Measurements from ENCODE around the gene ATP2C2.

The ATP2C2 gene

DNA sequence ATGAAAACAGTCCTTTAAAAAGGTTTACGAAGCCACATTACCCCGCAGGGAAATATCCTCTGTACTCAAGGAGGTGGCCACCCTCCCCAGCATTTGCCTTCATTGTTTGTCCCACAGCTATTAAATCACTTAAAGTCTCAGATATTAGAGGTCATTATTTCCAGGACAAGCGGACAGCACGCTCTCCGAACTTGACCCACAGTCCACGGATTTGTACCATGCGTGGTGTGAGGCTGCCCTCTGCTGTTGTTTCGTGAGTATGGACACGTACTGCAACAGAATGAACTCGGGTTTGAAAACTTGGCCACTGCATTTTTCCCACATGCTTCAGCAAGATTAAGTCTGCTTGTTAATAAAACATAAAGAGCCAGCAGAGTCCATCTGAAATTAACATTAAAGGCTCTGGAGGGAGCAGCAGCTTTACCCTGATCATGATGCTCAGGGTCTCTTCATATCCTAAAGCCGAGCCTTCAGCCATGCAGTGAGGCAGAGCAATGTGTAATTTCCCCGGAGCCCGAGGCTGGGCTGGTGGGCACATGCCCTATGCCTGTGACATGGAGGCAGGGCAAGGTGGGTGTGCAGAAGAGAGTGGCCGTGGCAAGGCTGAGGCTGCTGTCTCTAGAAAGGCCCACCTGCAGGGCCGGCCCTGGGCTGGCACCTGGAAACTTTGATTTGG is 116.4 kb downstream of the ATP2C2 start (continued):
- TF ChIP-seq, protein P1, sequence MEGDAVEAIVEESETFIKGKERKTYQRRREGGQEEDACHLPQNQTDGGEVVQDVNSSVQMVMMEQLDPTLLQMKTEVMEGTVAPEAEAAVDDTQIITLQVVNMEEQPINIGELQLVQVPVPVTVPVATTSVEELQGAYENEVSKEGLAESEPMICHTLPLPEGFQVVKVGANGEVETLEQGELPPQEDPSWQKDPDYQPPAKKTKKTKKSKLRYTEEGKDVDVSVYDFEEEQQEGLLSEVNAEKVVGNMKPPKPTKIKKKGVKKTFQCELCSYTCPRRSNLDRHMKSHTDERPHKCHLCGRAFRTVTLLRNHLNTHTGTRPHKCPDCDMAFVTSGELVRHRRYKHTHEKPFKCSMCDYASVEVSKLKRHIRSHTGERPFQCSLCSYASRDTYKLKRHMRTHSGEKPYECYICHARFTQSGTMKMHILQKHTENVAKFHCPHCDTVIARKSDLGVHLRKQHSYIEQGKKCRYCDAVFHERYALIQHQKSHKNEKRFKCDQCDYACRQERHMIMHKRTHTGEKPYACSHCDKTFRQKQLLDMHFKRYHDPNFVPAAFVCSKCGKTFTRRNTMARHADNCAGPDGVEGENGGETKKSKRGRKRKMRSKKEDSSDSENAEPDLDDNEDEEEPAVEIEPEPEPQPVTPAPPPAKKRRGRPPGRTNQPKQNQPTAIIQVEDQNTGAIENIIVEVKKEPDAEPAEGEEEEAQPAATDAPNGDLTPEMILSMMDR (tag by site-specific recombination; IDR thresholded peaks at IDR 0.05) = peak; percentile 79
- TF ChIP-seq ZNF660 (tag by site-specific recombination; IDR thresholded peaks at IDR 0.05) = 0 out of 2 replicates have a peak, but pooled peaks have one; percentile 40

DNA sequence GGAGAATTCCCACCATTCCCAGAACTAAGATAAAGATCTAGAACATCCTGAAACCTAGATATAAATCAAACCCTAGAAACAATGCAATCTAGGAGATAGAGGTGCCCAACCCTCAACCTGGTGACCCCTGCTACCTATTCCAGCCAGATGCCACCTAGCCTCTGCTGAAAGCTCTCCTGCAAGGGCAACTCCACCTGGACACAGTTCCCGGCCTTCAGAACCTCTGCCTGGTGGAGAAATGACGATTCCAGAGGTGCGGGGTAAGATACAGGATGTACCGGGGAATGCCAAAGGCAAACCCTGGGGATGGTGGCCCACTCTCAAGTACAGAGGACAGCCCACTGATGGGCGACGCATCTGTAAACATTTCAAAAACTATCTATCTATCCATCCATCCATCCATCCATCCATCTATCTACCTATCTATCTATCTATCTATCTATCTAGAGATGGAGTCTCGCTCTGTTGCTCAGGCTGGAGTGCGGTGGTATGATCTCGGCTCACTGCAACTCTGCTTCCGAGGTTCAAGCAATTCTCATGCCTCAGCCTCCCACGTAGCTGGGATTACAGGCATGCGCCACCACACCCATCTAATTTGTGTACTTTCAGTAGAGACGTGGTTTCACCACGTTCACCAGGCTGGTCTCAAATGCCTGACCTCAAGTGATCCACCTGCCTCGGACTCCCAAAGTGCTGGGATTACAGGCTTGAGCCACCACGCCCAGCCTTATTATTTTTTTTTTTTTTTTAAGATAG is 117.1 kb downstream of the ATP2C2 start:
- Histone ChIP-seq H3K27ac (ENCODE audit: extremely low read depth, low read depth, low read length) (no peak overlapping the region), H3K9me3 (ENCODE audit: control insufficient read depth, insufficient read depth, low read depth, low read length) (no peaks in the 10 kb centered on the region), H3K36me3 (ENCODE audit: control insufficient read depth in 2 of 2, insufficient read depth in 1 of 2, low read length in 2 of 2) (peaks cover 0 to 74% of the 10 kb centered on the region in 2 experiments; a peak in 1 of 3 replicates), H3K4me3 (ENCODE audit: low read depth, low read length) (no peak overlapping the region), H3K4me1 (ENCODE audit: control insufficient read depth, insufficient read depth, low read length) (no peaks in the 10 kb centered on the region)
- ChIA-PET CTCF (interaction anchor here (0.7 to 2.0 kb wide), 10 partner anchors 9 to 420 kb away, joined by 3 to 5 read pairs (median 3); no protein-coding TSS in a partner anchor), POLR2A (no interaction called here)
- TF ChIP-seq EGR2 (tag by site-specific recombination; IDR thresholded peaks at IDR 0.05; ENCODE audit: low read depth) = no peak
- TF ChIP-seq ZNF433 (tag by site-specific recombination; IDR thresholded peaks at IDR 0.05; ENCODE audit: low read depth) = no peak
- TF ChIP-seq, protein P2, sequence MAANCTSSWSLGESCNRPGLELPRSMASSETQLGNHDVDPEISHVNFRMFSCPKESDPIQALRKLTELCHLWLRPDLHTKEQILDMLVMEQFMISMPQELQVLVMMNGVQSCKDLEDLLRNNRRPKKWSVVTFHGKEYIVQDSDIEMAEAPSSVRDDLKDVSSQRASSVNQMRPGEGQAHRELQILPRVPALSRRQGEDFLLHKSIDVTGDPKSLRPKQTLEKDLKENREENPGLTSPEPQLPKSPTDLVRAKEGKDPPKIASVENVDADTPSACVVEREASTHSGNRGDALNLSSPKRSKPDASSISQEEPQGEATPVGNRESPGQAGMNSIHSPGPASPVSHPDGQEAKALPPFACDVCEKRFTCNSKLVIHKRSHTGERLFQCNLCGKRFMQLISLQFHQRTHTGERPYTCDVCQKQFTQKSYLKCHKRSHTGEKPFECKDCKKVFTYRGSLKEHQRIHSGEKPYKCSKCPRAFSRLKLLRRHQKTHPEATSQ (tag by site-specific recombination; IDR thresholded peaks at IDR 0.05) = no peak
- TF ChIP-seq FEZF1 (tag by site-specific recombination; IDR thresholded peaks at IDR 0.05) = no peak
- TF ChIP-seq ZNF174 (tag by site-specific recombination; IDR thresholded peaks at IDR 0.05) = no peak
- no peak for TF ChIP-seq ZNF548 (tag by site-specific recombination; IDR thresholded peaks at IDR 0.05)
- TF ChIP-seq IKZF3 (tag by site-specific recombination; IDR thresholded peaks at IDR 0.05) = no peak
- no peak for TF ChIP-seq SP2 (tag by site-specific recombination; IDR thresholded peaks at IDR 0.05)

DNA sequence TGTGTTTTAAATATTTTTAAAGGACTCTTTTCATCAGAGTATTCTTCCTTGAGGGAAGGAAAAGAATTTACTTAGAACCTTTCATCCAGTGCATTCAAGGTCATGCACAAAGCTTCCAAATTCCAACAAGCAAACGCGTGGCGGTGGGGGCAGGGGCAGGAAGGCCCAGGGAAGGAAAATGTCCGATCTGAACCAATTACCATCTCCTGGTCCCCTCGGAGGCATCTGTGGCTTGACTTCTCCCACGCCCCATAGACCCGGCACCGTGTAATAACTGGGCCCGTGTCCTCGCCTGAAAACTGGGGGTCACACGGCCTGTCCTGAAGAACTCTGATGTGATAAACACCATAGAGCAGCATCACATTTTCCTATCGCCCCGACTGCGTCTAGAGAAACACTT is 117.8 kb downstream of the ATP2C2 start:
- Histone ChIP-seq H3K4me1 (ENCODE audit: control insufficient read depth, insufficient read depth, low read length) (no peaks in the 10 kb centered on the region), H3K9me3 (ENCODE audit: control insufficient read depth, insufficient read depth, low read depth, low read length) (no peaks in the 10 kb centered on the region), H3K27ac (ENCODE audit: extremely low read depth, low read depth, low read length) (no peak overlapping the region), H3K4me3 (ENCODE audit: low read depth, low read length) (no peak overlapping the region), H3K36me3 (ENCODE audit: control insufficient read depth in 2 of 2, insufficient read depth in 1 of 2, low read length in 2 of 2) (peaks cover 0 to 71% of the 10 kb centered on the region in 2 experiments; a peak in 1 of 3 replicates)
- TF ChIP-seq BCL11A (tag by site-specific recombination; IDR thresholded peaks at IDR 0.05; ENCODE audit: low read depth) (no peak), ZNF560 (tag by site-specific recombination; IDR thresholded peaks at IDR 0.05; ENCODE audit: borderline replicate concordance) (no peak), IKZF3 (tag by site-specific recombination; IDR thresholded peaks at IDR 0.05) (no peak), BCL11B (tag by site-specific recombination; IDR thresholded peaks at IDR 0.05; ENCODE audit: low read depth) (no peak)
- ChIA-PET POLR2A (no interaction called here), CTCF (interaction anchor here (0.6 to 1.6 kb wide), 5 partner anchors 8 to 1027 kb away, joined by 3 to 5 read pairs (median 4); no protein-coding TSS in a partner anchor)

DNA sequence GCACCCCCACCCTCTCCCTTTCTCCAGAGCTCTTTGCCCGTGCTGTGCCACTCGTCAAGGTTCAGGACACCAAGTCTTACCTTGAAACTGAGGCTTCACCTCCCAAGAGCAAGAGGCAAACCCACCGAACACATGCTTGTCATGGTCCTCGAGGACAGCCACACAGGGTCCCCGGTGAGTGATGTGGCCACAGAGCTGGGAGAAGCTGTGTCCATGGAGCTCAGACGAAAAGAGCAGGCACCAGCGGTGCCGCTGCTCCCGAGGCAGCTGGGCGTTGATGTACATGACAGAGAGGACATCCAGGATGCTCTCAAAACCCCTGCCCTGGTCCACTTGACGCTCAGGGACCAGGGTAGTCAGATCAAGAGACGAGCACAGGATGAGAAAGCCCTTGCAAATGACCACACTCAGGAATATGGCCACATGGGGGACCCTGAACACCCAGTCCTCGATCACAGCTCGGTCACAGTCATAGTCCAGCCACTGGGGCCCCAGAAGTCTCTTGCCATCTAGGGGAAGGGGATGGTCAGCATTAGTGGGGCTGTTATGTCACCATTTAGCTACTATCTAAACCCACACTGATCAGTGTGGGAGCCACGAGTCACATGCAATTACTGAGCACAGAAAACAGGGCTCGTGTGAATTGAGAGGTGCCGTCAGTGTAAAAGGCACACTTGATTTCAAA is 118.4 kb downstream of the ATP2C2 start:
- H3K27ac ChIP-seq (ENCODE audit: extremely low read depth, low read depth, low read length) = no peak overlapping the region
- H3K4me1 ChIP-seq (ENCODE audit: control insufficient read depth, insufficient read depth, low read length) = no peaks in the 10 kb centered on the region
- ChIA-PET POLR2A (no interaction called here), CTCF (interaction anchor here (0.6 to 1.6 kb wide), 5 partner anchors 17 to 1027 kb away, joined by 3 to 4 read pairs (median 4); partner anchors contain the start of gene MEAK7)
- no peaks in the 10 kb centered on the region for H3K9me3 ChIP-seq (ENCODE audit: control insufficient read depth, insufficient read depth, low read depth, low read length)
- peaks cover 0 to 68% of the 10 kb centered on the region in 2 experiments; a peak in 1 of 3 replicates for H3K36me3 ChIP-seq (ENCODE audit: control insufficient read depth in 2 of 2, insufficient read depth in 1 of 2, low read length in 2 of 2)
- H3K4me3 ChIP-seq (ENCODE audit: low read depth, low read length) = no peak overlapping the region
- TF ChIP-seq HOXC10 (CRISPR knock-in tag; IDR thresholded peaks at IDR 0.05) (no peak), ZNF391 (tag by site-specific recombination; IDR thresholded peaks at IDR 0.05; ENCODE audit: borderline replicate concordance, low read depth) (no peak), ZNF473 (tag by site-specific recombination; IDR thresholded peaks at IDR 0.05) (no peak), ZNF175 (tag by site-specific recombination; IDR thresholded peaks at IDR 0.05) (no peak)
- TF ChIP-seq, protein P3, sequence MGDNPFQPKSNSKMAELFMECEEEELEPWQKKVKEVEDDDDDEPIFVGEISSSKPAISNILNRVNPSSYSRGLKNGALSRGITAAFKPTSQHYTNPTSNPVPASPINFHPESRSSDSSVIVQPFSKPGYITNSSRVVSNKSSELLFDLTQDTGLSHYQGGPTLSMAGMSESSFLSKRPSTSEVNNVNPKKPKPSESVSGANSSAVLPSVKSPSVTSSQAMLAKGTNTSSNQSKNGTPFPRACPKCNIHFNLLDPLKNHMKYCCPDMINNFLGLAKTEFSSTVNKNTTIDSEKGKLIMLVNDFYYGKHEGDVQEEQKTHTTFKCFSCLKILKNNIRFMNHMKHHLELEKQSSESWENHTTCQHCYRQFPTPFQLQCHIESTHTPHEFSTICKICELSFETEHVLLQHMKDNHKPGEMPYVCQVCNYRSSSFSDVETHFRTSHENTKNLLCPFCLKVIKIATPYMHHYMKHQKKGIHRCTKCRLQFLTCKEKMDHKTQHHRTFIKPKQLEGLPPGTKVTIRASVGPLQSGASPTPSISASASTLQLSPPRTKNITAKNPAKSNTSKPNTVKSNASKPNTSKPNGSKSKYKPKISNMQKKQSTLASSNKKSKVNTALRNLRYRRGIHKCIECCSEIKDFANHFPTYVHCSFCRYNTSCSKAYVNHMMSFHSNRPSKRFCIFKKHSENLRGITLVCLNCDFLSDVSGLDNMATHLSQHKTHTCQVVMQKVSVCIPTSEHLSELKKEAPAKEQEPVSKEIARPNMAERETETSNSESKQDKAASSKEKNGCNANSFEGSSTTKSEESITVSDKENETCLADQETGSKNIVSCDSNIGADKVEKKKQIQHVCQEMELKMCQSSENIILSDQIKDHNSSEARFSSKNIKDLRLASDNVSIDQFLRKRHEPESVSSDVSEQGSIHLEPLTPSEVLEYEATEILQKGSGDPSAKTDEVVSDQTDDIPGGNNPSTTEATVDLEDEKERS (tag by site-specific recombination; IDR thresholded peaks at IDR 0.05) = no peak
- TF ChIP-seq, protein P4, sequence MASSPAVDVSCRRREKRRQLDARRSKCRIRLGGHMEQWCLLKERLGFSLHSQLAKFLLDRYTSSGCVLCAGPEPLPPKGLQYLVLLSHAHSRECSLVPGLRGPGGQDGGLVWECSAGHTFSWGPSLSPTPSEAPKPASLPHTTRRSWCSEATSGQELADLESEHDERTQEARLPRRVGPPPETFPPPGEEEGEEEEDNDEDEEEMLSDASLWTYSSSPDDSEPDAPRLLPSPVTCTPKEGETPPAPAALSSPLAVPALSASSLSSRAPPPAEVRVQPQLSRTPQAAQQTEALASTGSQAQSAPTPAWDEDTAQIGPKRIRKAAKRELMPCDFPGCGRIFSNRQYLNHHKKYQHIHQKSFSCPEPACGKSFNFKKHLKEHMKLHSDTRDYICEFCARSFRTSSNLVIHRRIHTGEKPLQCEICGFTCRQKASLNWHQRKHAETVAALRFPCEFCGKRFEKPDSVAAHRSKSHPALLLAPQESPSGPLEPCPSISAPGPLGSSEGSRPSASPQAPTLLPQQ (tag by site-specific recombination; IDR thresholded peaks at IDR 0.05) = no peak

All from HEK293 (cell line).